Small intestine (tissue), 7 donors: ENCODE results near the gene SH3RF2. TPM values are rescaled to one million over a fixed set of nuclear protein-coding genes. Genes with fewer than 3 reads are reported as not detected.
"Not testable (repeated sequence)": the region's sequence is repeated elsewhere in the genome, so short reads cannot be mapped to it uniquely, and the experiment has no call there.

ENCODE experiments used
- DNase-seq, 2 donors: peaks; one replicate each; pipeline versions ENCODE4 v3.0.0 to v3.0.0-alpha.2; 2013
- FAIRE-seq: peaks from 2 replicates; lab custom pipeline; 2012; peaks lifted over from hg19 to GRCh38; lab: Jason Lieb, UNC
- H3K27ac ChIP-seq, 3 donors: one replicate each; pipeline ENCODE4 v1.5.1; 2013; ENCODE audit warnings: low read length in 2 of 3, mild to moderate bottlenecking in 2 of 3, control low read depth in 1 of 3, inconsistent platforms in 1 of 3, low read depth in 1 of 3, moderate library complexity in 1 of 3
- H3K27me3 ChIP-seq, 3 donors: one replicate each; pipeline ENCODE4 v1.6.1; 2013; ENCODE audit warnings: low read length in 3 of 3, inconsistent platforms in 1 of 3; ENCODE audit not compliant: control insufficient read depth in 3 of 3, insufficient read depth in 3 of 3
- H3K36me3 ChIP-seq, 3 donors: one replicate each; pipeline ENCODE4 v1.6.1; 2013; ENCODE audit warnings: low read length in 3 of 3, inconsistent platforms in 1 of 3, low read depth in 1 of 3, mild to moderate bottlenecking in 1 of 3, moderate library complexity in 1 of 3; ENCODE audit not compliant: control insufficient read depth in 3 of 3, insufficient read depth in 2 of 3
- H3K4me1 ChIP-seq, 3 donors: one replicate each; pipeline ENCODE4 v1.6.1; 2013; ENCODE audit warnings: low read length in 2 of 3, inconsistent platforms in 1 of 3, low read depth in 1 of 3, mild to moderate bottlenecking in 1 of 3, moderate library complexity in 1 of 3; ENCODE audit not compliant: control insufficient read depth in 3 of 3, insufficient read depth in 2 of 3
- H3K4me3 ChIP-seq, 3 donors: one replicate each; pipeline ENCODE4 v1.5.1; 2013; ENCODE audit warnings: low read length in 3 of 3, control low read depth in 1 of 3, inconsistent platforms in 1 of 3, low read depth in 1 of 3, mild to moderate bottlenecking in 1 of 3, moderate library complexity in 1 of 3
- H3K9me3 ChIP-seq, 2 donors: one replicate each; pipeline ENCODE4 v1.6.1; 2013; ENCODE audit warnings: low read depth in 1 of 2, low read length in 1 of 2; ENCODE audit not compliant: control insufficient read depth in 2 of 2, insufficient read depth in 1 of 2
- WGBS, 3 donors: extraction: QIAGEN DNeasy Blood & Tissue Kit; methylation state at CpG; one replicate each; pipeline ENCODE4 v1.1.7; 2013; 5-methylcytosine and 5-hydroxymethylcytosine counted together
- polyA plus RNA-seq, 4 donors: library from polyadenylated mRNA; stranded (reverse) in 3 of 4; unstranded in 1 of 4; fragments of 200-250 nt in 3 of 4; fragments of 120-200 nt in 1 of 4; gene quantifications; one replicate each; pipeline versions ENCODE4 v1.2.1 to v1.2.3, GENCODE V29; 2013
- donor health status: healthy with polysubstance abuse.
- donor health status: control.
- donor health status: control.
- donor health status: Bipolar disorder and iron deficiency.
- donor health status: healthy.

The SH3RF2 gene
- polyA plus RNA-seq, 4 donors: 14.3 to 44.0 (median 24.3) TPM

- Histone ChIP-seq H3K36me3 (peaks cover 0 to 15% (median 0%) of the 10 kb centered on the region in 3 donors), H3K9me3 (no peaks in the 10 kb centered on the region), H3K27ac (peak overlapping the region in 1 of 3 donors; percentile 10), H3K4me3 (no peak overlapping the region), H3K4me1 (peaks cover 2 to 42% (median 4%) of the 10 kb centered on the region in 3 donors), H3K27me3 (no peaks in the 10 kb centered on the region)
- FAIRE-seq (no peak), DNase-seq (no peak)
Measured at GRCh38 chr5:145947581-145947980, 11.2 kb downstream of the SH3RF2 start.

GRCh38 chr5:145948047-145948446, 11.7 kb downstream of the SH3RF2 start:
- Histone ChIP-seq H3K9me3 (no peaks in the 10 kb centered on the region), H3K27me3 (no peaks in the 10 kb centered on the region), H3K4me1 (peaks cover 2 to 39% (median 3%) of the 10 kb centered on the region in 3 donors), H3K36me3 (peaks cover 0 to 15% (median 0%) of the 10 kb centered on the region in 3 donors), H3K4me3 (no peak overlapping the region), H3K27ac (no peak overlapping the region)
- WGBS, 3 donors: 95 to 99% (median 95%) methylated on average over 3 of the region's 3 CpGs
- FAIRE-seq: no peak
- no peak for DNase-seq

- DNase-seq (peak in 1 of 2 donors; percentile 27), FAIRE-seq (no peak)
- Histone ChIP-seq H3K27ac (peak overlapping the region in 2 of 3 donors; percentile 14 to 22), H3K9me3 (no peaks in the 10 kb centered on the region), H3K36me3 (peaks cover 0 to 15% (median 0%) of the 10 kb centered on the region in 3 donors), H3K27me3 (no peaks in the 10 kb centered on the region), H3K4me1 (peaks cover 2 to 30% (median 3%) of the 10 kb centered on the region in 3 donors), H3K4me3 (no peak overlapping the region)
- WGBS, 3 donors: 20 to 66% (median 37%) methylated on average over 6 of the region's 6 CpGs
Measured at GRCh38 chr5:145948921-145949320, 12.5 kb downstream of the SH3RF2 start.

GRCh38 chr5:145949474-145949873, 13.1 kb downstream of the SH3RF2 start:
- WGBS, 3 donors: 43 to 50% (median 43%) methylated on average over 2 of the region's 2 CpGs
- Histone ChIP-seq H3K27ac (peak overlapping the region in 1 of 3 donors; percentile 14), H3K9me3 (no peaks in the 10 kb centered on the region), H3K36me3 (peaks cover 0 to 15% (median under 1%) of the 10 kb centered on the region in 3 donors), H3K4me3 (no peak overlapping the region), H3K27me3 (no peaks in the 10 kb centered on the region), H3K4me1 (peaks cover 2 to 30% (median 3%) of the 10 kb centered on the region in 3 donors)
- DNase-seq: no peak
- no peak for FAIRE-seq

- FAIRE-seq: no peak
Measured at GRCh38 chr5:145951071-145951470, 14.7 kb downstream of the SH3RF2 start.

GRCh38 chr5:145953202-145953601, 16.8 kb downstream of the SH3RF2 start:
- H3K4me3 ChIP-seq: no peak overlapping the region
- no peaks in the 10 kb centered on the region for H3K9me3 ChIP-seq
- FAIRE-seq (no peak), DNase-seq (no peak)
- H3K4me1 ChIP-seq: peaks cover 0 to 22% (median 2%) of the 10 kb centered on the region in 3 donors
- no peaks in the 10 kb centered on the region for H3K27me3 ChIP-seq
- peaks cover 0 to 12% (median 2%) of the 10 kb centered on the region in 3 donors for H3K36me3 ChIP-seq
- H3K27ac ChIP-seq: no peak overlapping the region
- WGBS, 3 donors: 48 to 71% (median 64%) methylated on average over 2 of the region's 2 CpGs

More at GRCh38 chr5:145951071-145951470, 14.7 kb downstream of the SH3RF2 start:
- Histone ChIP-seq H3K27me3 (no peaks in the 10 kb centered on the region), H3K36me3 (peaks cover 0 to 13% (median 2%) of the 10 kb centered on the region in 3 donors), H3K4me3 (no peak overlapping the region), H3K27ac (no peak overlapping the region), H3K4me1 (peaks cover 2 to 22% (median 2%) of the 10 kb centered on the region in 3 donors), H3K9me3 (no peaks in the 10 kb centered on the region)
- no peak for DNase-seq
- 58 to 71% (median 68%) methylated on average over 3 of the region's 3 CpGs for WGBS, 3 donors

GRCh38 chr5:145954140-145954539, 17.8 kb downstream of the SH3RF2 start:
- not testable (repeated sequence) for H3K9me3 ChIP-seq, DNase-seq, H3K4me3 ChIP-seq, H3K27ac ChIP-seq, H3K27me3 ChIP-seq, FAIRE-seq, H3K36me3 ChIP-seq
- WGBS, 3 donors: 91 to 96% (median 94%) methylated on average over 3 of the region's 3 CpGs
- peaks cover 0 to 21% (median 4%) of the 10 kb centered on the region in 3 donors for H3K4me1 ChIP-seq

GRCh38 chr5:145957388-145957787, 21.0 kb downstream of the SH3RF2 start:
- H3K4me1 ChIP-seq: peaks cover 0 to 22% (median 4%) of the 10 kb centered on the region in 3 donors
- H3K4me3 ChIP-seq: no peak overlapping the region
- no peak for FAIRE-seq
- peaks cover 0 to 5% (median 2%) of the 10 kb centered on the region in 3 donors for H3K36me3 ChIP-seq
- 70 to 77% (median 74%) methylated on average over 3 of the region's 3 CpGs for WGBS, 3 donors
- no peak for DNase-seq
- no peaks in the 10 kb centered on the region for H3K27me3 ChIP-seq
- H3K27ac ChIP-seq: no peak overlapping the region
- no peaks in the 10 kb centered on the region for H3K9me3 ChIP-seq

- 20 to 61% (median 33%) methylated on average over 6 of the region's 6 CpGs for WGBS, 3 donors
- FAIRE-seq: no peak
Measured at GRCh38 chr5:145958436-145958835, 22.1 kb downstream of the SH3RF2 start.

More at GRCh38 chr5:145958436-145958835, 22.1 kb downstream of the SH3RF2 start:
- Histone ChIP-seq H3K27ac (peak overlapping the region in 1 of 3 donors; percentile 42), H3K36me3 (peaks cover 0 to 11% (median 2%) of the 10 kb centered on the region in 3 donors), H3K4me3 (no peak overlapping the region), H3K27me3 (no peaks in the 10 kb centered on the region), H3K4me1 (peaks cover 0 to 22% (median 4%) of the 10 kb centered on the region in 3 donors), H3K9me3 (no peaks in the 10 kb centered on the region)
- DNase-seq: peak; percentile 52 to 58
